Measurements from ENCODE around the gene AFMID.
"Not testable (repeated sequence)": the region's sequence is repeated elsewhere in the genome, so short reads cannot be mapped to it uniquely, and the experiment has no call there.

The AFMID gene

GRCh38 chr17:78240012-78240655 lies 53.0 kb downstream of the AFMID start:
- DNase-seq, result no peak

- DNase-seq, result no peak
Measured at GRCh38 chr17:78240839-78241238, 53.7 kb downstream of the AFMID start.

GRCh38 chr17:78241277-78242023 lies 54.3 kb downstream of the AFMID start:
- DNase-seq, result no peak

GRCh38 chr17:78242024-78242742 lies 55.0 kb downstream of the AFMID start:
- DNase-seq, result no peak

GRCh38 chr17:78247304-78247703 lies 60.1 kb downstream of the AFMID start:
- DNase-seq, result no peak

- DNase-seq, result no peak
Measured at GRCh38 chr17:78248051-78248914, 61.1 kb downstream of the AFMID start.

GRCh38 chr17:78249074-78249817 lies 62.1 kb downstream of the AFMID start:
- no peak for DNase-seq

GRCh38 chr17:78249818-78250806 lies 63.0 kb downstream of the AFMID start:
- no peak for DNase-seq

GRCh38 chr17:78250891-78251772 lies 64.0 kb downstream of the AFMID start:
- peak; percentile 63 for DNase-seq

- no peak for DNase-seq
Measured at GRCh38 chr17:78251773-78252103, 64.6 kb downstream of the AFMID start.

GRCh38 chr17:78252111-78252634 lies 65.0 kb downstream of the AFMID start:
- no peak for DNase-seq

- no peak for DNase-seq
Measured at GRCh38 chr17:78252701-78253635, 65.8 kb downstream of the AFMID start.

- not testable (repeated sequence) for DNase-seq
Measured at GRCh38 chr17:78253636-78253945, 66.4 kb downstream of the AFMID start.

GRCh38 chr17:78253946-78254672 lies 66.9 kb downstream of the AFMID start:
- peak; percentile 77 for DNase-seq

- DNase-seq, result no peak
Measured at GRCh38 chr17:78255029-78255656, 68.0 kb downstream of the AFMID start.

- DNase-seq, result no peak
Measured at GRCh38 chr17:78255953-78256706, 69.0 kb downstream of the AFMID start.

All from NCI-H2107 (cell line).